Left colon (tissue), 2 donors: Measurements from ENCODE around the gene PLEKHS1. TPM values are rescaled to one million over a fixed set of nuclear protein-coding genes. Genes with fewer than 3 reads are reported as not detected.

ENCODE experiments used
- microRNA-seq, 2 donors: library from miRNA; unstranded; fragments of <30 nt; microRNA quantifications; one replicate each; pipeline versions ENCODE4 v1.1.0 to v1.2.0, GENCODE V29; 2020
- total RNA-seq, 2 donors: library from RNA; stranded (reverse); fragmentation: NEBNext Ultra II Directional; extraction: Animal tissue kit (Norgen Biotek cat#: 25700); gene quantifications; one replicate each; pipeline ENCODE4 v1.2.1, GENCODE V29; 2021
- donor health status: DM: no; HTN: no; CAD: no.
- donor health status: DM: yes; HTN: yes; CAD: no.

The PLEKHS1 gene
- total RNA-seq, 2 donors from 2014 or later = 6.6 to 12.2 TPM

Small RNAs within 50 kb of the gene (microRNA-seq; reads per million reads assigned to microRNA genes)
- gene MIR4483 = 0 reads per million in 2 donors

Other genes with a start within 250 kb of the PLEKHS1 start
- not detected for gene HABP2, start 198.6 kb upstream of the PLEKHS1 start, total RNA-seq
- under 1 TPM; 0.49 to 0.64 TPM for gene NRAP, start 87.6 kb upstream of the PLEKHS1 start, total RNA-seq
- gene CASP7, start 71.8 kb upstream of the PLEKHS1 start, total RNA-seq = 100 to 1,000 TPM; 177 to 205 TPM
- 1 to 10 TPM; 3.7 to 4.9 TPM for gene DCLRE1A, start 102.4 kb downstream of the PLEKHS1 start, total RNA-seq
- gene NHLRC2, start 103.0 kb downstream of the PLEKHS1 start, total RNA-seq = 10 to 100 TPM; 33.0 to 36.5 TPM